GM19452 (cell line): Measurements from ENCODE around the gene RPRD1A.
A peak's percentile ranks its signal among the peaks of the same experiment; 100 is the strongest.
"Not testable (repeated sequence)": the region's sequence is repeated elsewhere in the genome, so short reads cannot be mapped to it uniquely, and the experiment has no call there.

Experiments used
- ATAC-seq: cut with Tn5 transposase; IDR thresholded peaks from one replicate; pipeline ENCODE4 v1.9.1; 2021; ENCODE audit not compliant: unreplicated experiment

The RPRD1A gene

GRCh38 chr18:36078751-36079529 is 11.6 kb upstream of the RPRD1A start:
- ATAC-seq: no peak

DNA sequence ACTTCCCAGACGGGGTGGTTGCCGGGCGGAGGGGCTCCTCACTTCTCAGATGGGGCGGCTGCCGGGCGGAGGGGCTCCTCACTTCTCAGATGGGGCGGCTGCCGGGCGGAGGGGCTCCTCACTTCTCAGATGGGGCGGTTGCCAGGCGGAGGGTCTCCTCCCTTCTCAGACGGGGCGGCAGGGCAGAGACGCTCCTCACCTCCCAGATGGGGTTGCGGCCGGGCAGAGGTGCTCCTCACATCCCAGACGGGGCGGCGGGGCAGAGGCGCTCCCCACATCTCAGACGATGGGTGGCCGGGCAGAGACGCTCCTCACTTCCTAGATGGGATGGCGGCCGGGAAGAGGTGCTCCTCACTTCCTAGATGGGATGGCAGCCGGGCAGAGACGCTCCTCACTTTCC is 10.4 kb upstream of the RPRD1A start:
- ATAC-seq: not testable (repeated sequence)

DNA sequence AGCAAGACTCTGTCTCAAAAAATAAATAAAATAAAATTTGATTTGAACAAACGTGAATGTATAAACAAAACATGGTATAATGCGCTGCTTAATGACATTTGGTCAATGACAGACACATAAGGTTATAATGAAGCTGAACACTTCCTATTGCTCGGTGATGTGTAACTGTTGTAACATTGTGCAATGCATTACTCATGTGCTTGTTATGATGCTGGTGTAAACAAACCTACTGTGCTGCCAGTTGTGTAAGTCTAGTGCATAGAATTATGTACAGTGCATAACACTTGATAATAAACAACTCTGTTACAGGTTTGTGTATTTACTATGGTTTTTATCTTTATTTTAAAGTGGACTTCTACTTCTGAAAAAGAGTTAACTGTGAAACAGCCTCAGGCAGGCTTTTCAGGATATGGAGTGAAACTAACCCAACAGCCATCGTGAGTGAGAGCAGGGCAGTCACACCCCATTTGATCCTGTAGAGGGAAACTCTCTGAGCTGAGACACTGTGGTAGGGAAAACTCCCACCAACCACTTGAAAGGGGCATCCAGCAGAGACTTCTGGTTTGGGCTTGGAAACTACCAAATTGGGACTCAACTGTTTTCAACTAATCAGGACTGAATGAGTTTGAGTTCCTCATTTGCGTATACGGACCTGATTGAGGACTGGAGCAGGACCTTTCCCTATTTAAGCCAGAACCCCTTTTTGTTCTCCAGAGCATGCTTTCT is 8.7 kb upstream of the RPRD1A start:
- ATAC-seq: no peak

GRCh38 chr18:36074435-36074834 is 7.1 kb upstream of the RPRD1A start:
- no peak for ATAC-seq

- ATAC-seq: no peak
Measured at GRCh38 chr18:36073676-36074075, 6.3 kb upstream of the RPRD1A start.

DNA sequence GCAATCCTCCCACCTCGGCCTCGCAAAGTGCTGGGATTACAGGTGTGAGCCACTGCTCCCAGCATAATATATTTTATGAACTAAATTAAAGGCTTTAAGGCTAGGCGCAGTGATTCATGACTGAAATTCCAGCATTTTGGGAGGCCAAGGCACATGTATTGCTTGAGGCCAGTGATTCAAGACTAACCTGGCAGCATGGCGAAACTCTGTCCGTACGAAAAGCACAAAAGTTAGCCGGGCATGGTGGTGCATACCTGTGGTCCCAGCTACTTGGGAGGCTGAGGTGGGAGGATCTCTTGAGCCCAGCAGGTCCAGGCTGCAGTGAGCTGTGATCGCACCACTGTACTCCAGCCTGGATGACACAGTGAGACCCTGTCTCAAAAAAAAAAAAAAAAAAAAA is 5.0 kb upstream of the RPRD1A start:
- not testable (repeated sequence) for ATAC-seq

GRCh38 chr18:36066686-36067054 is 689 bp downstream of the RPRD1A start:
- peak; percentile 3 for ATAC-seq

- no peak for ATAC-seq
Measured at GRCh38 chr18:36066001-36066400, 1.4 kb downstream of the RPRD1A start.

GRCh38 chr18:36064809-36065079 is 2.6 kb downstream of the RPRD1A start:
- ATAC-seq: not testable (repeated sequence)

DNA sequence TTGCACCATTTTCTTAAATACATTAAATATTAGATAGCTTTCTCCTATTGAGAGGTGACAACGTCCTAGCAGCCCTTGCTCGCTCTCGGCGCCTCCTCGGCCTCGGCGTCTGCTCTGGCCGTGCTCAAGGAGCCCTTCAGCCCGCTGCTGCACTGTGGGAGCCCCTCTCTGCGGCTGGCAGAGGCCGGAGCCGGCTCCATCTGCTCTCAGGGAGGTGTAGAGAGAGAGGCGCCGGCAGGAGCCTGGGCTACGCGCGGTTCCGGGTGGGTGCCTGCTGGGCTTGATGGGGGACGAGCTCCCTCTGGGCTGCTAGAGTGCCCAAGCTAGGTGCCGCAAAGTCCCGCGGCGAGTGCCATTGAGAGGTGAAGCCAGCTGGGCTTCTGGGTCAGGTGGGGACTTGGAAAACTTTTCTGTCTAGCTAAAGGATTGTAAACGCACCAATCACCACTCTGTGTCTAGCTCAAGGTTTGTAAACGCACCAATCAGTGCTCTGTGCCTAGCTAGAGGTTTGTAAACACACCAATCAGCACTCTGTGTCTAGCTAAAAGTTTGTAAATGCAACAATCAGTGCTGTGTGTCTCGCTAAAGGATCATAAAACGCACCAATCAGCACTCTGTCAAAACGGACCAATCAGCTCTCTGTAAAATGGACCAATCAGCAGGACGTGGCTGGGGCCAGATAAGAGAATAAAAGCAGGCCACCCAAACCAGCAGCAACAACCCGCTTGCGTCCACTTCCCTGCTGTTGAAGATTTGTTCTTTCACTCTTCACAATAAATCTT is 3.1 kb downstream of the RPRD1A start:
- ATAC-seq: no peak

- ATAC-seq: no peak
Measured at GRCh38 chr18:36058674-36059073, 8.7 kb downstream of the RPRD1A start.

- ATAC-seq: no peak
Measured at GRCh38 chr18:36051760-36052159, 15.6 kb downstream of the RPRD1A start.

GRCh38 chr18:36050479-36050878 is 16.9 kb downstream of the RPRD1A start:
- no peak for ATAC-seq

DNA sequence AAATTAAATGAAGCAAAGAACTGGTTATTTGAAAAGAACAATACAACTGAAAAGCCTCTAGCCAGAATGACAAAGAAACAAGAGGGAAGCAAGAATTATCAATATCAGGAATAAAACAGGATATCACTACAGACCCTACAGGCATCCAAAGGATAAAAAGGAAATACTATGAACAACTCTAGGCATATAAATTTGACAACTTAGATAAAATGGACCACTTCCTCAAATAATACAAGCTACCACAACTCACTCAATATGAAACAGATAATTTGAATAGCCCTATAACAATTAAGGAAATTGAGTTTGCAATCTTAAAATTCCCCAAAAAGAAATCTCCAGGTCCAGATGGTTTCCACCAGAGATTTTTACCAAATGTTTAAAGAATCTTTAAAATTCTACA is 19.8 kb downstream of the RPRD1A start:
- ATAC-seq: no peak

- no peak for ATAC-seq
Measured at GRCh38 chr18:36046898-36047297, 20.5 kb downstream of the RPRD1A start.

- no peak for ATAC-seq
Measured at GRCh38 chr18:36045241-36045991, 21.9 kb downstream of the RPRD1A start.

DNA sequence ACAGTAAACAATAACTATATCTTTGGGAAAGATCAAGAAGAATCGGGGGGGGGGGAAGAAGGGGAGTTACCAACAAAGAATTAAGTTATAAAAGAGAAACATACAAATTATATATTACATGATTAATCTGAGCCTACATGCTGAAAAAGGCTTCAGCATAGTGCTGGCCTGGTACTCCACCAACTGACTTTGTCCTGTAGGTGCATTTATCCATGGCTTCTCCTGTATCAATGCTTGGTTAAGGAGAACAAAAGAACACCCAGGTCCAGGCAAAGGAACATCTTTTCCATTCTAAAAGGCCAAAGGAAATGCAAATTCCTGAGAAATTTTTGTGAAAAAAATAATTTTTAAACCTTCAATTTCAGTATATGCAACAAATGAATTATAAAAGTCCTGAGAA is 24.2 kb downstream of the RPRD1A start:
- ATAC-seq: no peak

DNA sequence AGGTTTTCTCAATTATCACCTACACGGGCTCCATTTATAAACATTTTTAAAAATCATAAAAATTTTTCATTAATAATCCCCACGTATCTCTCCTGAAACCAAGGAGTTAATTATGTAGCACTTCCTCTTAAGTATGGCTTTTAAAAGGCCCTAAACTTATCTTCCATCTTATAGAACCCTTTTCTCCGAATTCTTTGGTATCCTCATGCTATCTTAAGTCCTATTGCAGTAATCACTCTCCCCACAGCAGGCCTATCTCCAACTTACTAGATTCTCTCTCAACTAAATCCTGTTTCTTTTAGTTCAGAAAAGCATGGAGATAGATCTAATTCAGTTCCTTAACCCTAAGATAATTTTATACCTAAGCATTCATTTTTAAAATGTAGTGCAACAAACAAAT is 26.2 kb downstream of the RPRD1A start:
- no peak for ATAC-seq

GRCh38 chr18:36038102-36038663 is 29.2 kb downstream of the RPRD1A start:
- no peak for ATAC-seq

- ATAC-seq: no peak
Measured at GRCh38 chr18:36035253-36035652, 32.1 kb downstream of the RPRD1A start.

- ATAC-seq: no peak
Measured at GRCh38 chr18:36034299-36034895, 33.0 kb downstream of the RPRD1A start.
